Nephron (organoid): ENCODE results near the gene PCSK2.

Experiments
- H3K27ac Mint-ChIP-seq, 3 experiments: 2 replicates each; pipeline ENCODE4 v1.8.0; 2020; ENCODE audit warnings: mixed read lengths in 3 of 3, mild to moderate bottlenecking in 2 of 3, moderate library complexity in 1 of 3
- H3K27me3 Mint-ChIP-seq: 2 replicates; pipeline ENCODE4 v1.8.0; 2021; ENCODE audit warnings: low read depth, mild to moderate bottlenecking, moderate library complexity, mixed read lengths
- H3K36me3 Mint-ChIP-seq: 2 replicates; pipeline ENCODE4 v1.8.0; 2020; ENCODE audit warnings: low read depth, mixed read lengths
- H3K4me1 Mint-ChIP-seq: 2 replicates; pipeline ENCODE4 v1.8.0; 2020; ENCODE audit warnings: mixed read lengths
- H3K4me3 Mint-ChIP-seq, 3 experiments: 2 replicates each; pipeline ENCODE4 v1.8.0; 2020; ENCODE audit warnings: mild to moderate bottlenecking in 3 of 3, mixed read lengths in 3 of 3, moderate library complexity in 2 of 3
- H3K9me3 Mint-ChIP-seq: 2 replicates; pipeline ENCODE4 v1.8.0; 2020; ENCODE audit warnings: mixed read lengths
- CTCF ChIP-seq, 3 experiments: fragments of 200-600 bp; sonication (generic); IDR thresholded peaks; one replicate each; pipeline ENCODE4 v1.5.0; 2021; ENCODE audit warnings: antibody characterized with exemption in 3 of 3; ENCODE audit not compliant: unreplicated experiment in 3 of 3

Gene PCSK2

GRCh38 chr20:17461941-17462340 is 235.1 kb downstream of the PCSK2 start:
- peaks cover 3% of the 10 kb centered on the region for H3K9me3 Mint-ChIP-seq
- no peaks in the 10 kb centered on the region for H3K36me3 Mint-ChIP-seq
- no peak for TF ChIP-seq CTCF (IDR thresholded peaks at IDR 0.05; ENCODE audit: unreplicated experiment in 3 of 3)
- H3K27me3 Mint-ChIP-seq = no peaks in the 10 kb centered on the region
- H3K4me1 Mint-ChIP-seq = no peaks in the 10 kb centered on the region
- no peak overlapping the region for H3K27ac Mint-ChIP-seq
- H3K4me3 Mint-ChIP-seq = no peak overlapping the region

DNA sequence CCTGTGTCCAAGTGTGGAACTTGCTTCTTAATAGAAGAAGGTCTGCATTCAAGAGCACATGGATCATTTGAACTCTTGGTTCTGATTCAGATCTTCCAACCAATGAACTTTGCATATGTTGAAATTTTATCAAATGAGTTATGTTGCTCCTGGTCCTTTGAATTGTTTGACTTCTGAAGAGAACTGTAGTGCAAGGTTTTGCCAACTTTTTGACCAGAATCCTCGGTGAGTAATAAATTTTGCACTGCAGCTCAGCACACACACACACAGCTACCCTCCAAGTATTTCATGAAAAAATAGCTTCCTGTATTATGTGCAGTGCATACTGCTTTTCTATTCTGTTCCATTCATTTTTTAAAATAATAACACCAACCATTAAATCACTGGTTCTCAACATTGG is 236.9 kb downstream of the PCSK2 start:
- no peak for TF ChIP-seq CTCF (IDR thresholded peaks at IDR 0.05; ENCODE audit: unreplicated experiment in 3 of 3)
- Mint-ChIP-seq H3K27me3 (peaks cover 3% of the 10 kb centered on the region), H3K36me3 (no peaks in the 10 kb centered on the region), H3K4me3 (no peak overlapping the region), H3K4me1 (no peaks in the 10 kb centered on the region), H3K27ac (no peak overlapping the region), H3K9me3 (peaks cover 3% of the 10 kb centered on the region)

DNA sequence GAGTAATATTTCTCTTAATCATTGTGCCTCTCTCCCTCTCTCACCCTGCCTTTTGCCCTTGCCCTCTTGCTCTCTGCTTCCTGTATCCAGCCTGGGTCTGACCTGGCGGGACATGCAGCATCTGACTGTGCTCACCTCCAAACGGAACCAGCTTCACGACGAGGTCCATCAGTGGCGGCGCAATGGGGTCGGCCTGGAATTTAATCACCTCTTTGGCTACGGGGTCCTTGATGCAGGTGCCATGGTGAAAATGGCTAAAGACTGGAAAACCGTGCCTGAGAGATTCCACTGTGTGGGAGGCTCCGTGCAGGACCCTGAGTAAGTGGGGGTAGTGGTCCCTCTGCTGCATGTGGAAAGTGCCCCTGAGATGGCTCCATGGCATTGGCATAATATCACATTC is 238.4 kb downstream of the PCSK2 start:
- TF ChIP-seq CTCF (IDR thresholded peaks at IDR 0.05; ENCODE audit: unreplicated experiment in 3 of 3) = no peak

GRCh38 chr20:17466641-17467040 is 239.8 kb downstream of the PCSK2 start:
- Mint-ChIP-seq H3K36me3 (no peaks in the 10 kb centered on the region), H3K27me3 (peaks cover 3% of the 10 kb centered on the region), H3K27ac (no peak overlapping the region), H3K4me1 (no peaks in the 10 kb centered on the region), H3K4me3 (no peak overlapping the region), H3K9me3 (peaks cover 3% of the 10 kb centered on the region)
- TF ChIP-seq CTCF (IDR thresholded peaks at IDR 0.05; ENCODE audit: unreplicated experiment in 3 of 3) = no peak

More for the DNA sequence above, 238.4 kb downstream of the PCSK2 start:
- Mint-ChIP-seq H3K4me3 (no peak overlapping the region), H3K27me3 (peaks cover 3% of the 10 kb centered on the region), H3K36me3 (no peaks in the 10 kb centered on the region), H3K9me3 (peaks cover 3% of the 10 kb centered on the region), H3K27ac (no peak overlapping the region), H3K4me1 (no peaks in the 10 kb centered on the region)

DNA sequence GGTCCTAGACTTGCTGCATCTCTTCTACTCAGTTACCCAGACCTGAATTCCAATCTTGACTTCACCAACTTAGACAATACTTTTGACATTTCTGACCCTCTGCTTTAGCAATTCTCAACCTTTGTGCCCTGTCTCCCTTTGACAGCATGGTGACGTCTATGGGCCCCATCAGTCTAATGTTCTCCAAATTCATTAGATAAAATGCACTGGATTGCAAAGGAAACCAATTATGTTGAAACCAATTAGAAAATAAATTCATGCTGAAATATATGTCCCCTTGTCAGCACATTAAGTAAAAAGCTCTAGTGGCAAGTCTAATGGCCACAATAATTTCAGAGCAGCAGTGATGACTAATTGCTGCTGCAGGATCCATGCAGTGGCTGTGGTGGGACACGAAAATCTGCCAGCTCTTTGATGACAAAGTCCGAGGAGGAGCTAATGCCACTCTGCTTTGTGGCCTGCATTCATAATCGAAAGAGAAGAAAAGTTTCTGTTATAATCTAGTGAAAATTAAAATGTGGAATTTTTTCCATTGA is 240.3 kb downstream of the PCSK2 start:
- no peak for TF ChIP-seq CTCF (IDR thresholded peaks at IDR 0.05; ENCODE audit: unreplicated experiment in 3 of 3)
- H3K36me3 Mint-ChIP-seq = no peaks in the 10 kb centered on the region
- H3K9me3 Mint-ChIP-seq = peaks cover 3% of the 10 kb centered on the region
- H3K4me3 Mint-ChIP-seq = no peak overlapping the region
- H3K27ac Mint-ChIP-seq = no peak overlapping the region
- H3K4me1 Mint-ChIP-seq = no peaks in the 10 kb centered on the region
- H3K27me3 Mint-ChIP-seq = peaks cover 3% of the 10 kb centered on the region

- H3K27ac Mint-ChIP-seq = no peak overlapping the region
- H3K9me3 Mint-ChIP-seq = peaks cover 3% of the 10 kb centered on the region
- H3K4me3 Mint-ChIP-seq = no peak overlapping the region
- TF ChIP-seq CTCF (IDR thresholded peaks at IDR 0.05; ENCODE audit: unreplicated experiment in 3 of 3) = no peak
- peaks cover 5% of the 10 kb centered on the region for H3K27me3 Mint-ChIP-seq
- peaks cover 2% of the 10 kb centered on the region for H3K4me1 Mint-ChIP-seq
- no peaks in the 10 kb centered on the region for H3K36me3 Mint-ChIP-seq
Observed at GRCh38 chr20:17468073-17468840, 241.4 kb downstream of the PCSK2 start.
